Heart left ventricle (tissue), 16 donors: ENCODE results near the gene TBPL2. TPM values are rescaled to one million over a fixed set of nuclear protein-coding genes. Genes with fewer than 3 reads are reported as not detected.

Source experiments
- ATAC-seq, 4 donors: fragments of 200-7000 bp; cut with Tn5 transposase; one replicate each; pipeline ENCODE4 v1.9.1; 2020 to 2022; ENCODE audit warnings: moderate library complexity in 4 of 4, mild to moderate bottlenecking in 3 of 4, moderate number of reproducible peaks in 1 of 4
- DNase-seq, 5 donors: peaks; one replicate each; pipeline ENCODE4 v3.0.0-alpha.2; 2020
- H3K27ac ChIP-seq, 12 donors: fragments of 200-600 bp; sonication (generic) in 4 of 12; one replicate each; pipeline versions ENCODE4 v1.5.0 to v1.8.0; 2016 to 2022; ENCODE audit warnings: mild to moderate bottlenecking in 2 of 12
- H3K27me3 ChIP-seq, 9 donors: fragments of 200-600 bp; sonication (generic) in 2 of 9; one replicate each; pipeline versions ENCODE4 v1.5.1 to v1.8.0; 2016 to 2022; ENCODE audit warnings: mild to moderate bottlenecking in 3 of 9
- H3K36me3 ChIP-seq, 9 donors: fragments of 200-600 bp; sonication (generic) in 2 of 9; one replicate each; pipeline versions ENCODE4 v1.5.0 to v1.8.0; 2018 to 2022; ENCODE audit warnings: mild to moderate bottlenecking in 2 of 9
- H3K4me1 ChIP-seq, 12 donors: fragments of 200-600 bp; sonication (generic) in 4 of 12; one replicate each; pipeline versions ENCODE4 v1.5.0 to v1.8.0; 2016 to 2022; ENCODE audit warnings: mild to moderate bottlenecking in 3 of 12
- H3K4me3 ChIP-seq, 12 donors: fragments of 200-600 bp; sonication (generic) in 4 of 12; one replicate each; pipeline versions ENCODE4 v1.5.0 to v1.8.0; 2017 to 2022; ENCODE audit warnings: mild to moderate bottlenecking in 9 of 12, moderate library complexity in 4 of 12
- H3K9me3 ChIP-seq, 12 donors: fragments of 200-600 bp; sonication (generic) in 4 of 12; one replicate each; pipeline versions ENCODE4 v1.5.0 to v1.8.0; 2016 to 2022; ENCODE audit warnings: mild to moderate bottlenecking in 1 of 12
- CTCF ChIP-seq, 12 donors: fragments of 200-600 bp; sonication (generic) in 4 of 12; IDR thresholded peaks; one replicate each; pipeline versions ENCODE4 v1.5.0 to v1.8.0; 2018 to 2022; ENCODE audit warnings: antibody characterized with exemption in 12 of 12, mild to moderate bottlenecking in 5 of 12
- POLR2A ChIP-seq, 2 donors: fragments of 450-650 bp; IDR thresholded peaks; one replicate each; pipeline ENCODE4 v1.6.1; 2017; ENCODE audit warnings: antibody characterized with exemption in 2 of 2, mild to moderate bottlenecking in 2 of 2, moderate library complexity in 2 of 2
- WGBS, 4 donors: extraction: QIAGEN DNeasy Blood & Tissue Kit in 2 of 4; methylation state at CpG; one replicate each; pipeline versions ENCODE4 v1.1.5 to v1.1.7; 2013 to 2018; 5-methylcytosine and 5-hydroxymethylcytosine counted together
- intact Hi-C, 10 donors: fragments of 100-400 bp; cut with DNase I; formaldehyde crosslinking; loops; one replicate each; pipeline versions ENCODE4 v1.11.1 to v1.14.2; 2022
- polyA plus RNA-seq, 2 donors: library from polyadenylated mRNA; stranded (reverse); fragments of 200-250 nt; gene quantifications; one replicate each; pipeline ENCODE4 v1.2.3, GENCODE V29; 2013
- total RNA-seq, 9 donors: library from RNA; depleted of rRNA in 2 of 9; stranded (reverse); fragments of >200 nt in 2 of 9; fragmentation: NEBNext Ultra II Directional in 3 of 9; extraction: Animal tissue kit (Norgen Biotek cat#: 25700) in 3 of 9; gene quantifications; one replicate each; pipeline versions ENCODE4 v1.1.0 to v1.2.4, GENCODE V29; 2016 to 2023
- donor health status: ischemic (EF 13 %, LVEDD 7.1; RV severe dilation, severe dysfunction).
- donor health status: healthy with polysubstance abuse.
- donor health status: DM: no; HTN: yes; CAD: no.
- donor health status: DM: no; HTN: no; CAD: no.
- donor health status: ischemic (EF 25% LVEDD 6.9; RV normal size, moderate dysfunction).
- donor health status: ischemic (EF 25% LVEDD 5.7; RV mildly dilated, moderate dysfunction).
- donor health status: healthy.
- donor health status: DM: yes; HTN: yes; CAD: no.
- donor health status: ischemic (EF 35%, LVEDD 5.7; RV mildly dilated, moderate dysfunction).
- donor health status: nonischemic (EF 11% LVEDD 7.7; RV severe dilation, severe dysfunction).
- donor health status: DM: yes; HTN: yes; CAD: no.
- donor health status: PGD.
- donor health status: ischemic (EF 29% LVEDD 5.4; RV normal size, mild dysfunction).
- donor health status: nonischemic (EF 23%, LVEDD 6.1; RV moderate dilation, normal function).

TBPL2 gene
- total and polyA plus RNA-seq, 11 donors: not detected

GRCh38 chr14:55373784-55374705, 66.4 kb downstream of the TBPL2 start:
- intact Hi-C loops: no loop called here
- Histone ChIP-seq H3K27me3 (no peaks in the 10 kb centered on the region), H3K4me3 (no peak overlapping the region), H3K36me3 (peaks cover 5 to 83% (median 46%) of the 10 kb centered on the region in 9 donors), H3K9me3 (no peaks in the 10 kb centered on the region), H3K27ac (peak overlapping the region in 1 of 12 donors; percentile 33), H3K4me1 (peaks cover 0 to 8% (median 0%) of the 10 kb centered on the region in 12 donors)
- WGBS, 4 donors: 80 to 91% (median 88%) methylated on average over 5 of the region's 5 CpGs
- TF ChIP-seq CTCF (IDR thresholded peaks at IDR 0.05) (no peak), POLR2A (IDR thresholded peaks at IDR 0.05) (no peak)
- DNase-seq: no peak
- ATAC-seq: no peak

DNA sequence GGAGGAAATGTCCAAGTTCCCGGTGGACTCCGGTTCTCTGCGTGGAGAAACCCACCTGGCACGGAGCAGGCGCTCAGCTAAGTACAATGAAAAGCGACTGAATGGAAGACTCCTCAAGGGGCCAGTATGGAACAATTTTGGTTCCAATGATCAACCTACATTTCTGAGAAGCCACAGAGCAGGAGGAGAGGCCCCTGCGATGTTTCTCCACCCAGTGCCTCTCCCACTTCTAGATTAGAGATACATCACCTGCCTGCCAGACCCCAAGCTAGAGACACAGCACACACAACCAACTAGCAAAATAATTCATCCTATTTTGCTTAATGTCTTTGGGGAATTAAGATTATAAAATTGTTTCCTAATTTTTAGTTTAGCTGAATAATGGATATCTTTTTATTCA, 67.6 kb downstream of the TBPL2 start:
- H3K27ac ChIP-seq: no peak overlapping the region

GRCh38 chr14:55372423-55372822, 68.0 kb downstream of the TBPL2 start:
- peaks cover 0 to 8% (median 0%) of the 10 kb centered on the region in 12 donors for H3K4me1 ChIP-seq
- no peak overlapping the region for H3K27ac ChIP-seq
- H3K36me3 ChIP-seq: peaks cover 5 to 83% (median 46%) of the 10 kb centered on the region in 9 donors
- no peak for ATAC-seq
- no peak overlapping the region for H3K4me3 ChIP-seq
- H3K27me3 ChIP-seq: no peaks in the 10 kb centered on the region
- 87 to 94% (median 92%) methylated on average over 1 of the region's 1 CpG for WGBS, 4 donors
- no peak for TF ChIP-seq CTCF (IDR thresholded peaks at IDR 0.05)
- no peak for TF ChIP-seq POLR2A (IDR thresholded peaks at IDR 0.05)
- H3K9me3 ChIP-seq: no peaks in the 10 kb centered on the region
- DNase-seq: no peak
- intact Hi-C loops: no loop called here

More for the DNA sequence above, 67.6 kb downstream of the TBPL2 start:
- no peak for TF ChIP-seq POLR2A (IDR thresholded peaks at IDR 0.05)
- TF ChIP-seq CTCF (IDR thresholded peaks at IDR 0.05): no peak
- DNase-seq: no peak
- ATAC-seq: no peak
- WGBS, 4 donors: 84 to 90% (median 85%) methylated on average over 7 of the region's 7 CpGs
- Histone ChIP-seq H3K36me3 (peaks cover 5 to 83% (median 46%) of the 10 kb centered on the region in 9 donors), H3K27me3 (no peaks in the 10 kb centered on the region), H3K4me3 (no peak overlapping the region), H3K9me3 (no peaks in the 10 kb centered on the region), H3K4me1 (peaks cover 0 to 8% (median 0%) of the 10 kb centered on the region in 12 donors)
- intact Hi-C loops: no loop called here

- 78 to 87% (median 83%) methylated on average over 11 of the region's 11 CpGs for WGBS, 4 donors
- Histone ChIP-seq H3K36me3 (peaks cover 0 to 83% (median 39%) of the 10 kb centered on the region in 9 donors), H3K9me3 (no peaks in the 10 kb centered on the region), H3K27me3 (no peaks in the 10 kb centered on the region), H3K4me1 (peaks cover 0 to 8% (median 0%) of the 10 kb centered on the region in 12 donors), H3K4me3 (no peak overlapping the region), H3K27ac (no peak overlapping the region)
- TF ChIP-seq CTCF (IDR thresholded peaks at IDR 0.05): no peak
- TF ChIP-seq POLR2A (IDR thresholded peaks at IDR 0.05): no peak
- DNase-seq (no peak), ATAC-seq (no peak)
- intact Hi-C loops: no loop called here
Measured at GRCh38 chr14:55370883-55371455, 69.4 kb downstream of the TBPL2 start.
